Loucy (cell line): ENCODE results near the gene CFAP53.

ENCODE experiments used
- CTCF ChIP-seq: fragments of 200-600 bp; sonication (generic); conservative IDR thresholded peaks from 2 replicates; pipeline ENCODE4 v1.5.1; 2014; ENCODE audit warnings: mild to moderate bottlenecking, antibody characterized with exemption, low read length
- EZH2phosphoT487 ChIP-seq: fragments of 200-600 bp; IDR thresholded peaks from 2 replicates; pipeline ENCODE4 v1.6.1; 2018; ENCODE audit warnings: antibody characterized with exemption, mild to moderate bottlenecking, moderate library complexity, borderline replicate concordance

DNA sequence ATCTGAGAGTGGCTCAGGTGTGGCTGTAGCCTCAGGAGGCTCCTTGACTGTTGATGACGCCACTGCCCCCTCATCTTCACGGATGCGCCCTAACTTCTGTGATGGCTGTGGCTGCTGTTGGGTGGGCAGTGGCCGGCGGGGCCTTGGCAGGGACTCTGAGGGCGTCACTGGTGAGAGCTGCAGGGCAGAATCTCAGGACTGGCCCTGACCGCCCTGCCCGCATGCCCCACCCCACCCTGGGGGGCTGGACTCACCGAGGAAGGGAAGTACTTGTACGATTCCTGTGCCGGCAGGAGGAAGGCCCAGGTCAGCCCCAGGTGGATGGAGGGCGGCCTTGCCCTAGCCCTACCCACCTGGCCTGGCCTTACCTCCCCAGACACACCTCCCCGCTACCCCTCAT lies 18.8 kb upstream of the CFAP53 start:
- TF ChIP-seq CTCF (no peak), EZH2phosphoT487 (no peak)
